GM23338 (cell line): Measurements from ENCODE around the gene LHX3. TPM values are rescaled to one million over a fixed set of nuclear protein-coding genes. Genes with fewer than 3 reads are reported as not detected.

Source experiments
- ATAC-seq: fragments of 200-7000 bp; cut with Tn5 transposase; 3 replicates; pipeline ENCODE4 v1.9.1; 2020
- DNase-seq: peaks from one replicate; pipeline ENCODE4 v3.0.0-alpha.2; 2015; ENCODE audit warnings: low spot score
- H2AFZ ChIP-seq: fragments of 200-600 bp; sonication (generic); 2 replicates; pipeline ENCODE4 v1.8.0; 2016; ENCODE audit warnings: antibody characterized with exemption, mild to moderate bottlenecking, moderate library complexity
- H3F3A ChIP-seq: fragments of 200-600 bp; sonication (generic); replicated peaks from 2 replicates; pipeline ENCODE4 v1.8.0; 2017; ENCODE audit warnings: antibody characterized with exemption, mixed run types, low read depth
- H3K27ac ChIP-seq: fragments of 200-600 bp; sonication (generic); 2 replicates; pipeline ENCODE4 v1.6.1; 2016; ENCODE audit warnings: low read depth
- H3K27me3 ChIP-seq: fragments of 200-600 bp; sonication (generic); 2 replicates; pipeline ENCODE4 v1.8.0; 2016; ENCODE audit warnings: mild to moderate bottlenecking, mixed run types, moderate library complexity; ENCODE audit not compliant: insufficient read depth
- H3K36me3 ChIP-seq: fragments of 200-600 bp; sonication (generic); 2 replicates; pipeline ENCODE4 v1.8.0; 2016; ENCODE audit warnings: mild to moderate bottlenecking; ENCODE audit not compliant: insufficient read depth
- H3K4me1 ChIP-seq: fragments of 200-600 bp; sonication (generic); 2 replicates; pipeline ENCODE4 v1.8.0; 2016; ENCODE audit warnings: mild to moderate bottlenecking, moderate library complexity; ENCODE audit not compliant: insufficient read depth
- H3K4me2 ChIP-seq: fragments of 200-600 bp; sonication (generic); 2 replicates; pipeline ENCODE4 v1.7.1; 2017; ENCODE audit warnings: mixed run types
- H3K4me3 ChIP-seq: fragments of 200-600 bp; sonication (generic); 2 replicates; pipeline ENCODE4 v1.6.1; 2016; ENCODE audit warnings: mixed run types
- H3K79me2 ChIP-seq: fragments of 200-600 bp; sonication (generic); replicated peaks from 2 replicates; pipeline ENCODE4 v1.8.0; 2017; ENCODE audit warnings: mild to moderate bottlenecking; ENCODE audit not compliant: insufficient read depth
- H3K9me2 ChIP-seq: fragments of 200-600 bp; sonication (generic); 2 replicates; pipeline ENCODE4 v1.8.0; 2017; ENCODE audit not compliant: insufficient read depth
- H4K20me1 ChIP-seq: fragments of 200-600 bp; sonication (generic); replicated peaks from 2 replicates; pipeline ENCODE4 v1.8.0; 2017; ENCODE audit warnings: mild to moderate bottlenecking; ENCODE audit not compliant: insufficient read depth
- H3K27ac Mint-ChIP-seq: 2 replicates; pipeline ENCODE4 v1.8.0; 2020; ENCODE audit warnings: inconsistent platforms, mild to moderate bottlenecking, moderate library complexity, mixed read lengths
- H3K27me3 Mint-ChIP-seq: 3 replicates; pipeline ENCODE4 v1.8.0; 2022; ENCODE audit warnings: low read depth, mild to moderate bottlenecking, moderate library complexity, mixed read lengths, inconsistent platforms; ENCODE audit not compliant: insufficient read depth, poor library complexity
- H3K36me3 Mint-ChIP-seq: 3 replicates; pipeline ENCODE4 v1.8.0; 2021; ENCODE audit warnings: low read depth, mild to moderate bottlenecking, inconsistent platforms, moderate library complexity, mixed read lengths
- H3K4me1 Mint-ChIP-seq: 3 replicates; pipeline ENCODE4 v1.8.0; 2020; ENCODE audit warnings: mild to moderate bottlenecking, inconsistent platforms, mixed read lengths
- H3K4me3 Mint-ChIP-seq: 3 replicates; pipeline ENCODE4 v1.8.0; 2021; ENCODE audit warnings: moderate library complexity, mild to moderate bottlenecking, inconsistent platforms, mixed read lengths
- H3K9me3 Mint-ChIP-seq: 3 replicates; pipeline ENCODE4 v1.8.0; 2020; ENCODE audit warnings: moderate library complexity, mild to moderate bottlenecking, inconsistent platforms, mixed read lengths
- ETS1 ChIP-seq: IDR thresholded peaks from 2 replicates; pipeline ENCODE4 v1.6.1; 2016; ENCODE audit warnings: antibody characterized with exemption
- EZH2 ChIP-seq: fragments of 200-600 bp; sonication (generic); IDR thresholded peaks from one replicate; pipeline ENCODE4 v1.8.0; 2017; ENCODE audit warnings: antibody characterized with exemption, mild to moderate bottlenecking, low read depth; ENCODE audit not compliant: unreplicated experiment
- EZH2phosphoT487 ChIP-seq: fragments of 200-600 bp; sonication (generic); IDR thresholded peaks from one replicate; pipeline ENCODE4 v1.8.1; 2018; ENCODE audit warnings: antibody characterized with exemption; ENCODE audit not compliant: unreplicated experiment
- JUNB ChIP-seq: IDR thresholded peaks from one replicate; pipeline ENCODE4 v1.6.1; 2016; ENCODE audit warnings: antibody characterized with exemption; ENCODE audit not compliant: unreplicated experiment
- NANOG ChIP-seq: IDR thresholded peaks from 2 replicates; pipeline ENCODE4 v1.6.1; 2016; ENCODE audit warnings: antibody characterized with exemption, borderline replicate concordance
- POLR2AphosphoS5 ChIP-seq: IDR thresholded peaks from 2 replicates; pipeline ENCODE4 v1.6.1; 2016; ENCODE audit warnings: antibody characterized with exemption, low read depth
- REST ChIP-seq: IDR thresholded peaks from one replicate; pipeline ENCODE4 v1.6.1; 2018; ENCODE audit warnings: antibody characterized with exemption; ENCODE audit not compliant: unreplicated experiment
- STAT1 ChIP-seq: IDR thresholded peaks from one replicate; pipeline ENCODE4 v1.6.1; 2016; ENCODE audit warnings: antibody characterized with exemption; ENCODE audit not compliant: unreplicated experiment
- ZNF114 ChIP-seq: fragments of 250-450 bp; sonication (Bioruptor Pico); IDR thresholded peaks from 2 replicates; pipeline ENCODE4 v1.5.0; 2020; ENCODE audit warnings: mild to moderate bottlenecking, moderate library complexity
- ZNF331 ChIP-seq: fragments of 250-450 bp; sonication (Bioruptor Pico); IDR thresholded peaks from 2 replicates; pipeline ENCODE4 v1.5.0; 2020; ENCODE audit warnings: low read depth, mild to moderate bottlenecking, moderate library complexity
- ZNF462 ChIP-seq: fragments of 250-450 bp; sonication (Bioruptor Pico); IDR thresholded peaks from 2 replicates; pipeline ENCODE4 v1.5.0; 2020; ENCODE audit warnings: mild to moderate bottlenecking, moderate library complexity
- polyA plus RNA-seq: library from polyadenylated mRNA; unstranded; fragments of >200 nt; fragmentation: Nextera tagmentation; extraction: Ambion mirVana; gene quantifications from 2 replicates; pipeline ENCODE4 v1.2.1, GENCODE V29; 2016
- total RNA-seq: library from RNA; depleted of rRNA; stranded (reverse); fragments of >200 nt; shearing (Covaris generic); gene quantifications from 2 replicates; pipeline ENCODE4 v1.2.3, GENCODE V29; 2014

Gene LHX3
- total and polyA plus RNA-seq, 2 experiments from 2014 or later: 0.08 TPM; not detected in 1

- Mint-ChIP-seq H3K4me1 (peaks cover 9% of the 10 kb centered on the region), H3K27me3 (peaks cover 10% of the 10 kb centered on the region), H3K36me3 (peaks cover 32% of the 10 kb centered on the region), H3K9me3 (no peaks in the 10 kb centered on the region), H3K4me3 (no peak overlapping the region), H3K27ac (no peak overlapping the region)
- Histone ChIP-seq H3K9me2 (no peaks in the 10 kb centered on the region), H3K27ac (no peak overlapping the region), H3K4me2 (no peak overlapping the region), H3K4me3 (no peak overlapping the region), H4K20me1 (peaks cover 29% of the 10 kb centered on the region), H3K27me3 (no peaks in the 10 kb centered on the region), H3K4me1 (no peaks in the 10 kb centered on the region), H2AFZ (no peak overlapping the region), H3K79me2 (peaks cover 71% of the 10 kb centered on the region), H3K36me3 (0 out of 2 replicates have a peak, but pooled peaks cover 2% of the 10 kb centered on the region), H3F3A (0 out of 2 replicates have a peak, but pooled peaks cover 3% of the 10 kb centered on the region)
- TF ChIP-seq REST: no peak
- no peak for TF ChIP-seq ZNF114 (CRISPR knock-in tag)
- TF ChIP-seq JUNB: no peak
- TF ChIP-seq STAT1: no peak
- TF ChIP-seq EZH2: no peak
- no peak for TF ChIP-seq ETS1
- no peak for TF ChIP-seq POLR2AphosphoS5
- TF ChIP-seq NANOG: no peak
- no peak for TF ChIP-seq EZH2phosphoT487
- DNase-seq: no peak
- ATAC-seq: no peak
These were observed 19.1 kb upstream of the LHX3 start for GRCh38 chr9:136223871-136224640.

- Mint-ChIP-seq H3K4me1 (peaks cover 9% of the 10 kb centered on the region), H3K9me3 (no peaks in the 10 kb centered on the region), H3K36me3 (peaks cover 37% of the 10 kb centered on the region), H3K27ac (no peak overlapping the region), H3K4me3 (no peak overlapping the region), H3K27me3 (peaks cover 9% of the 10 kb centered on the region)
- Histone ChIP-seq H3K27me3 (no peaks in the 10 kb centered on the region), H3K27ac (0 out of 2 replicates have a peak overlapping the region, but pooled peaks have one; percentile 32), H3K9me2 (no peaks in the 10 kb centered on the region), H3K4me2 (no peak overlapping the region), H3F3A (0 out of 2 replicates have a peak, but pooled peaks cover under 1% of the 10 kb centered on the region), H4K20me1 (peaks cover 19% of the 10 kb centered on the region), H3K4me1 (no peaks in the 10 kb centered on the region), H2AFZ (no peak overlapping the region), H3K36me3 (0 out of 2 replicates have a peak, but pooled peaks cover 2% of the 10 kb centered on the region), H3K79me2 (peaks cover 59% of the 10 kb centered on the region), H3K4me3 (no peak overlapping the region)
- DNase-seq: no peak
- ATAC-seq: no peak
- TF ChIP-seq ZNF462 (CRISPR knock-in tag) (no peak), ZNF331 (no peak), EZH2phosphoT487 (no peak), NANOG (no peak)
These were observed 18.0 kb upstream of the LHX3 start for GRCh38 chr9:136222906-136223285.
